Calu3 (cell line): Measurements from ENCODE around the gene CIB1. TPM values are rescaled to one million over a fixed set of nuclear protein-coding genes. Genes with fewer than 3 reads are reported as not detected.
"Not testable (repeated sequence)": the region's sequence is repeated elsewhere in the genome, so short reads cannot be mapped to it uniquely, and the experiment has no call there.

ENCODE experiments used
- BruUV-seq: library from RNA; stranded (reverse); fragments of 400-500 nt; replicated peaks from 2 replicates; lab custom pipeline; 2021; lab: Mats Ljungman, UMichigan
- CTCF ChIA-PET: fragments of 300-600 bp; sonication (Branson Sonifier 250); formaldehyde crosslinking; loops from one replicate; lab custom pipeline; 2022; ENCODE audit warnings: antibody characterized with exemption; lab: Charles Lee
- DNase-seq: peaks from one replicate; pipeline ENCODE4 v3.0.0; 2022
- H3K27ac Mint-ChIP-seq: one replicate; pipeline ENCODE4 v1.8.0; 2022; ENCODE audit warnings: mixed read lengths; ENCODE audit not compliant: unreplicated experiment
- H3K27me3 Mint-ChIP-seq: one replicate; pipeline ENCODE4 v1.8.0; 2022; ENCODE audit warnings: mixed read lengths; ENCODE audit not compliant: unreplicated experiment
- H3K36me3 Mint-ChIP-seq: one replicate; pipeline ENCODE4 v1.8.0; 2022; ENCODE audit warnings: mild to moderate bottlenecking, moderate library complexity, mixed read lengths; ENCODE audit not compliant: insufficient read depth, unreplicated experiment
- H3K4me1 Mint-ChIP-seq: one replicate; pipeline ENCODE4 v1.8.0; 2022; ENCODE audit warnings: mild to moderate bottlenecking, low read depth, mixed read lengths; ENCODE audit not compliant: unreplicated experiment
- H3K4me3 Mint-ChIP-seq: one replicate; pipeline ENCODE4 v1.8.0; 2022; ENCODE audit warnings: mild to moderate bottlenecking, low read depth, moderate library complexity, mixed read lengths; ENCODE audit not compliant: unreplicated experiment
- H3K9me3 Mint-ChIP-seq: one replicate; pipeline ENCODE4 v1.8.0; 2022; ENCODE audit warnings: low read depth, mixed read lengths; ENCODE audit not compliant: unreplicated experiment
- CTCF ChIP-seq: fragments of 200-600 bp; IDR thresholded peaks from one replicate; pipeline ENCODE4 v1.8.0; 2022; ENCODE audit warnings: antibody characterized with exemption; ENCODE audit not compliant: unreplicated experiment
- intact Hi-C: fragments of 100-400 bp; cut with micrococcal nuclease; formaldehyde crosslinking; loops from one replicate; pipeline ENCODE4 v1.10.0; 2022; ENCODE audit not compliant: unreplicated experiment
- total RNA-seq: library from RNA; stranded (reverse); gene quantifications from 2 replicates; pipeline ENCODE4 v1.2.3, GENCODE V29; 2022

Gene CIB1
- total RNA-seq, 1 experiment from 2014 or later, result 82.8 TPM

GRCh38 chr15:90189781-90190467 is 43.8 kb downstream of the CIB1 start:
- intact Hi-C loops, result no loop called here
- no peak for DNase-seq
- Mint-ChIP-seq H3K4me1 (peaks cover 40% of the 10 kb centered on the region), H3K4me3 (no peak overlapping the region), H3K27ac (no peak overlapping the region), H3K36me3 (peaks cover 12% of the 10 kb centered on the region), H3K27me3 (no peaks in the 10 kb centered on the region), H3K9me3 (no peaks in the 10 kb centered on the region)
- no TSS peak for BruUV-seq
- TF ChIP-seq CTCF, result no peak
- CTCF ChIA-PET, result interaction anchor here (2.5 kb wide), 1 partner anchor 13 kb away, joined by 6 read pairs; no protein-coding TSS in a partner anchor

GRCh38 chr15:90188914-90189748 is 44.6 kb downstream of the CIB1 start:
- DNase-seq, result no peak
- no peak for TF ChIP-seq CTCF
- CTCF ChIA-PET, result no interaction called here
- H3K4me1 Mint-ChIP-seq, result peaks cover 44% of the 10 kb centered on the region
- H3K27me3 Mint-ChIP-seq, result no peaks in the 10 kb centered on the region
- H3K9me3 Mint-ChIP-seq, result no peaks in the 10 kb centered on the region
- no peak overlapping the region for H3K27ac Mint-ChIP-seq
- intact Hi-C loops, result no loop called here
- H3K4me3 Mint-ChIP-seq, result no peak overlapping the region
- no TSS peak for BruUV-seq
- H3K36me3 Mint-ChIP-seq, result peaks cover 20% of the 10 kb centered on the region

- DNase-seq, H3K27ac Mint-ChIP-seq, H3K27me3 Mint-ChIP-seq, intact Hi-C loops, H3K4me3 Mint-ChIP-seq, BruUV-seq, H3K9me3 Mint-ChIP-seq: not testable (repeated sequence)
- CTCF ChIA-PET, result interaction anchor here (0.7 kb wide), 1 partner anchor 442 kb away, joined by 4 read pairs; no protein-coding TSS in a partner anchor
- peaks cover 48% of the 10 kb centered on the region for H3K4me1 Mint-ChIP-seq
- peaks cover 23% of the 10 kb centered on the region for H3K36me3 Mint-ChIP-seq
Observed at GRCh38 chr15:90188065-90188464, 45.7 kb downstream of the CIB1 start.

GRCh38 chr15:90187257-90187868 is 46.4 kb downstream of the CIB1 start:
- CTCF ChIA-PET, result interaction anchor here (0.7 kb wide), 1 partner anchor 442 kb away, joined by 4 read pairs; no protein-coding TSS in a partner anchor
- peaks cover 23% of the 10 kb centered on the region for H3K36me3 Mint-ChIP-seq
- no TSS peak for BruUV-seq
- TF ChIP-seq CTCF, result no peak
- no peak overlapping the region for H3K4me3 Mint-ChIP-seq
- H3K9me3 Mint-ChIP-seq, result no peaks in the 10 kb centered on the region
- no peak for DNase-seq
- peaks cover 41% of the 10 kb centered on the region for H3K4me1 Mint-ChIP-seq
- intact Hi-C loops, result no loop called here
- no peaks in the 10 kb centered on the region for H3K27me3 Mint-ChIP-seq
- no peak overlapping the region for H3K27ac Mint-ChIP-seq
